Activated naive CD4-positive, alpha-beta T cell treated with Interleukin-2 at 50 U/mL for 16 hours (primary cell): ENCODE data around the gene SLC39A13.

Experiments used
- DNase-seq: peaks from one replicate; pipeline ENCODE4 v3.0.0-alpha.2; 2020

The SLC39A13 gene

DNA sequence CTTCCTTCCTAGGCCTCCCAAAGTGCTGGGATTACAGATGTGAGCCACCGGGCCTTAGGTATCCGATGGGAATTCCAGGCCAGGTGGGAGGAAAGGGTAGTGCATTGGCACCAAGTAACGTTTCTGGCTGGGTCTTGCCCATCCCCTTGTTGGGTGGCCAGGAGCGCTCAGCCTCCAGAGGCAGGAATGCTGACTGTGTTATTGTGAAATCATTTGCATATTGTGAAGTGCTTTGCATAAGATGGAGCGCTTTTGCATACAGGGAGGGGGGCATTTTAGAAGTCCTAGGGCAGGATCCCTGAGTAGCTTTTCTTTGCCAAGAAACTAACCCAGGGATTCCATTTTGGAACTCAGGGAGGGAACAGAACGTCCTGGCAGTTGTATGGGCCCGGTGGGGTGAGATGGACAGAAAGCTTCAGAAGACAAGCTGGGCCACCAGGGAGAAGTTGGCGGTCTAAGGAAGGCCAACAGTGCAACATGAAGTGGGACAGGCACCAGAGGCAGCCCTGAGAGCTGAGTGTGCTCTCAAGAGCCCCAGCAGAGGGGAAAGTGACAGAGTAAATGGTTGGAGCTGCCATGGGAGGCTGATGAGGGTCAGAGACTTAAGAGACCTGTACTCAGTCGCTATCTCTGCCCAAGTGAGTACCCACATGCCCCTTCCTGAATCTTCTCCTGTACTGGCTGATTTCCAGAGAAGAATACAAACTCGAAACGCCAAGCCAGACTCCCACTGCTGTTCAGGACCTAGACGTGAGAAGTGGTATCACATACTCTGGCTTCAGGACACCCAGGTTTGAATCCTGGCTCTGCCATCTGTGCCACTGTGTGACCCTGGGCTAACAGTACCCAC is 1.3 kb upstream of the SLC39A13 start:
- no peak for DNase-seq

DNA sequence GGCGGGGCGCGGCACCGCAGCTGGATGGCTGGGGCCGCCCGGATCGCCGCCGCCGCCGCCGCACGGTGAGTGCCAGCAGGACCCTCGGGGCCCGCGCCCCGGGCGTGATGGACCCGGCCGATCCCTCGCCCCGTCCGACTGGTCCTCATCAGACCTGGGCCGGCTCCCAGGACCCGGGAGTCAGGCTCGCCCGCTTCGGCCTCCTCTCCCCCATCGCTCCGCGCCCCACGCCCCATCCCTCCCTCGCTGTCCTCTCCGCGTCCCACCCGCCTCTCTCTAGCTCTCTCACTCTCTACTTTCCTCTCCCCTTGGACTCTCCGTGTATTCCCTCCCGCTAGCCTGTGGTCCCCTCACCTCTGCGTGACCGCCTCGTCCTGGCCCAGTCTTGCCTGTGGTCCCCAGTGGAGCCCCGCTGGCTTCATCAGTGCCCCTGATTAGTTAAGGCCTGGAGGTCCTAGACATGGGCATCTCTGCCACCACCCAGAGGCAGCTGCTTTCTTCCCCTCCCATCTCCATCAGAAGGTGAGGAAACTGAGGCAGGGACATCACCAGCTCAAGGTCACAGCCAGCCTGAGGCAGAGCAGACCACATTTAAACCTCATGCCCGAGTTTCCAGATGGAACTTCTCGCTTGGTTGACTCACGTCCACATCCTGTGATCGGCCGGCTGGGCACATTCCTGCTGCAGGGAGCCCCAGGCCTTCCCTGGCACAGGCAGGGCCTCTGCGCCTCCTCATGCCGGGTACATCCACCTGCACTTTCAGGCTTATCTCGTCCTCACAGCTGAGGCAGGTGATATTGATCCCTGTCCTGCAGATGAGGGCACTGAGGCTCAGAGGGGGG is 429 bp downstream of the SLC39A13 start:
- DNase-seq: no peak

DNA sequence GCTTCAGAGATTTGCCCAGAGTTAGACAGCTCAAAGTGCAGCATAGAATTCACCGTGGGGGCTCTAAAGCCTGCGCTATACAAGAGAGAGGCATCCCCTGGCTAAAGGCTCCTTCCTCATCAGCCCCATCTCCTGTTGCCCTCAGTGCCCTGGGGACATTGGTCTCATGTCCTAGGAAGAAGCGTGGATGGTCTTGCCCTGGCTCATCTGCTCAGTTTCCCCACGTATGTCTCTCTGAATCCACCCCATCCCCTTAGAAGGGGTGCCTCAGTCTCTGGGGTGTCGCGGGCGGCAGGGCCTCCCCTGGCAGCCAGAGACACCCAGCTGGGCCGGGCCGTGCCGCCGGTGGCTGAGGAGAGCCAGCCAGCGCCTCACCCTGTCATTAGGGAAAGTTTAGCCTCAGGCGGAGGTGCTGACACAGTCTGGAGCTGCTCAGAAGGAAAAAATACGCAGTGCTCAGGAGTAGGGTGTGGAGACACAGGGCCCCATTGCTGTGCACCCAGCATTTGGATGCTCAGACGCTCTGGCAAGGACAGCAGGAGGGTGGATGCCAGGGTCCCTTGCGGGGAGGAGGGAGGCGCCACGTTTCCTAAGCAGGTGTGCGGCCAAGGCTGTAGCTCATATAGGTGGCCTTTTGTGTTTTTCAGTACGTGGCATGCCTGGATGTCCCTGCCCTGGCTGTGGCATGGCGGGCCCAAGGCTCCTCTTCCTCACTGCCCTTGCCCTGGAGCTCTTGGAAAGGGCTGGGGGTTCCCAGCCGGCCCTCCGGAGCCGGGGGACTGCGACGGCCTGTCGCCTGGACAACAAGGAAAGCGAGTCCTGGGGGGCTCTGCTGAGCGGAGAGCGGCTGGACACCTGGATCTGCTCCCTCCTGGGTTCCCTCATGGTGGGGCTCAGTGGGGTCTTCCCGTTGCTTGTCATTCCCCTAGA is 1.3 kb downstream of the SLC39A13 start:
- DNase-seq: no peak

DNA sequence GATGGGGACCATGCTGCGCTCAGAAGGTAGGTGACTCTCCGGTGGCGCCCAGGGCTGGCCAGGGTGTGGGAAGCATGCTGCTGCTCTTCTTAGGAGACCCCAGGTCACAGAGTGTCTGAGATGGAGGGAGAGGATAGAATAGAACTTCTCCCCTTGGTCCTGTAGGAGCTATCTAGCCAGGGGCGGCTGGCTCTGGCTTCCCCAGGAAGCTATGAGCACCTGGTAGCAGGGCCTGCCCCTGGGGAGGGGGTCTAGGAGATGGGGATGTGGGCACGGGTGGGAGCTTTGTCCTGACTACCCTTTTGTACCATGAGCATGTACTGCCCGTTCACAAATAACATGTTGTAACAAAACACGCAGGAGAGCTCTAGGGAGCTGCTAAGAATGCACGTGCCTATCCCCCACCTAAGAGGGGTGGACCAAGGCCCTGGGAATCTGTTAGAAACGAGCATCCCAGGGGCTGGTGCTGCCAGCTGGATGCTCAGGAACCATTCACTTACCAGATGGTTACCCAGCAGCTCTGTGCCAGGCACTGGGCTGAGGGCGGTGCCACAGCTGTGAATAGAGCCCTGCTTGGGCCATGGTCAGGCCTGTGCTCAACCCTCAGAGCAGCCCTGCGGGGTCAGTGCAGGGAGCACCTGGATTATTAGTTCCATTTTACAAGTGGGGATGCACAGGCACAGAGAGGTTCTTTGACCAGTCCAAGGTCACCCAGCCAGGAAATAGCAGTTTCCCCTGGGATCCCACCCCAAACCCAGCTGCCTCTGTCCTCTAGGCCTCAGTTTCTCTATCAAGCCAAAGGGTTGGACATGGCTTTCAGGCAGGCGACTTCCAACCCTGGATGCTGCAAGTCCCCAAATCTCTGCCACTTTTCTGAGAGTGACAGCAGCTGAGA is 2.2 kb downstream of the SLC39A13 start:
- no peak for DNase-seq

DNA sequence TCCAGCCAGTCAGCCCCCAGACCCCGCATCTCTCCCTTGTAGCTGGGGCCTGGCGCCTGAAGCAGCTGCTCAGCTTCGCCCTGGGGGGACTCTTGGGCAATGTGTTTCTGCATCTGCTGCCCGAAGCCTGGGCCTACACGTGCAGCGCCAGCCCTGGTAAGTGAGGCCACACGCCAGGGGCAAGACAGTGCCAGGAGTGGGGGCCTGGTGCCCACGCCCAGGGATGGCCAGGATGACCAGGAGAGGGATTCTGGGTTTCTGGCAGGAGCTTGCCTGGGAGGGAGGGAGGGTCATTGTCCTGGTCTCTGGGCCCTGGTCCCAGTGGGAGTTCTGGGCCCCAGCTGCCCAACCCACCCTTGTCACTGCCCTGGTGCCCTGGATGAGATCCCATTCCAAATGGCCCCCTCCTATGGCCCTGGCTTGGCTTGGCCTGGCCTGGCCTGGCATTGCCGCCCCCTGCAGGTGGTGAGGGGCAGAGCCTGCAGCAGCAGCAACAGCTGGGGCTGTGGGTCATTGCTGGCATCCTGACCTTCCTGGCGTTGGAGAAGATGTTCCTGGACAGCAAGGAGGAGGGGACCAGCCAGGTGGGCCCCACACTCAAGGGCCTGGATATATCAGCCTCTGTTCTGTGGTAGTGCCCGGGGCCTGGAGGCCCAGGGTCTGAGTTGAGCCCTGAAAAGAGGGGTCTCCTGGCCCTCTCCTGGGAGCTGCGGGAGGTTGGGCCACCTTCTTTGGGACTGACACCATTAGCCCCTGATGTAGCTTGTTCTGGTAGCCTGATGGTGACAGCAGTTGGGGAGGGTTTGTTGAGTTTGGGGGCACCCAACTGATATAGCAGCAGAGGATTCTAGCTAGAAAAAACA is 3.7 kb downstream of the SLC39A13 start:
- peak; percentile 67 for DNase-seq

DNA sequence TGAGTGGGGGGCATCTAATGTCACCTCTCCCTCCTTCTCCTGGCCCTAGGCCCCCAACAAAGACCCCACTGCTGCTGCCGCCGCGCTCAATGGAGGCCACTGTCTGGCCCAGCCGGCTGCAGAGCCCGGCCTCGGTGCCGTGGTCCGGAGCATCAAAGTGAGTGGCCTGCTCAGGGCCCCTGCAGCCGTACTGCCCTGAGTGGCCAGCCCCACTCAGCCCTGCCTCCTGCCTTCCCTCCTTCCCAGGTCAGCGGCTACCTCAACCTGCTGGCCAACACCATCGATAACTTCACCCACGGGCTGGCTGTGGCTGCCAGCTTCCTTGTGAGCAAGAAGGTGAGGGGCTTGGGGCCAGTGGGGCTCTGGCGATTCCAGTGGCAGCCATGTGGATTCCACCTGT is 5.0 kb downstream of the SLC39A13 start:
- no peak for DNase-seq

DNA sequence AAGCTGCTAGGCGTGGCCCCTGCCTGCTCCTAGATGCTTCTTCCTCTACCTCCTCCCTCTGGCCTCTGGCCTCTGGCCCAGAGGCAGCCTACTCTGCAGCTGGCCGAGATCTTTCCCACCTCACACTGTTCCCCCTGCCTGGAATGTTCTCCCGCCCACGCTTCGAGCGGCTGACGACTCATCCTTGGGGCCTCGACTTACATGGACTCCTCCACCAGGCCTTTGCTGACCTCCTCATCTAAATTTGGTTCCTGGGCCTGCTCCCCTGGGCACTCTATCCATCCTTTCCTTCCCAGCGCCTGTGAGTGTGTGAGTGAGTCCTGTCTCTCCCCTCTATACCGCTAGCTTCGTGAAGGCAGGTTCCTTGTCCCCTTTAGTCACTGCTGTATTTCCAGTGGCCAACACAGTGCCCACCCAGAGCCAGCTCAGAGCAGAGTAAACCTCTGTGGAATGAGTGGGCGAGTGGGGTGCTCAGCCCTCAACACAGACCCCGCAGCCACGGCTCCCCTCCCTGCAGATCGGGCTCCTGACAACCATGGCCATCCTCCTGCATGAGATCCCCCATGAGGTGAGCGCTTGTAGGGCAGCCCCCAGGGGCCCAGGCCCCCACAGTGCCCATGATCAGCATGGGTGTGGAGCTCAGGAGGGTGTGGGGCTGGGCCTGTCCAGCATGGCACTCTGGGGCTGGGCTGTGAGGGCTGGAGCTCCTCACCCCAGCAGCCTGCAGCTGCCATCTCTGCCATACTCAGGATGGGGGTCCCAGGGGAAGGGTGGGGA is 5.7 kb downstream of the SLC39A13 start:
- no peak for DNase-seq

DNA sequence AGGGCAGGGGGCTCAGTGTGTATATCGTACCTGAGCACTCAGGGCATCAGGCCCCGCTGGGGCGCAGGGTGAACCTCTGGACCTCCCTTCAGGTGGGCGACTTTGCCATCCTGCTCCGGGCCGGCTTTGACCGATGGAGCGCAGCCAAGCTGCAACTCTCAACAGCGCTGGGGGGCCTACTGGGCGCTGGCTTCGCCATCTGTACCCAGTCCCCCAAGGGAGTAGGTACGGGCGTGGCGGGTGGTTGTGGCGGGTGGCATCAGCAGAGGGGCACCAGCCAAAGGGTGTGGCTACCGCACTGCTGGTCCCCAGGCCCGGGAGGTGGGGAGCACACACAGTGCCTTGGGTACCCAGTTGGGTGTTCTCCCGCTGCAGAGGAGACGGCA is 6.3 kb downstream of the SLC39A13 start:
- no peak for DNase-seq

DNA sequence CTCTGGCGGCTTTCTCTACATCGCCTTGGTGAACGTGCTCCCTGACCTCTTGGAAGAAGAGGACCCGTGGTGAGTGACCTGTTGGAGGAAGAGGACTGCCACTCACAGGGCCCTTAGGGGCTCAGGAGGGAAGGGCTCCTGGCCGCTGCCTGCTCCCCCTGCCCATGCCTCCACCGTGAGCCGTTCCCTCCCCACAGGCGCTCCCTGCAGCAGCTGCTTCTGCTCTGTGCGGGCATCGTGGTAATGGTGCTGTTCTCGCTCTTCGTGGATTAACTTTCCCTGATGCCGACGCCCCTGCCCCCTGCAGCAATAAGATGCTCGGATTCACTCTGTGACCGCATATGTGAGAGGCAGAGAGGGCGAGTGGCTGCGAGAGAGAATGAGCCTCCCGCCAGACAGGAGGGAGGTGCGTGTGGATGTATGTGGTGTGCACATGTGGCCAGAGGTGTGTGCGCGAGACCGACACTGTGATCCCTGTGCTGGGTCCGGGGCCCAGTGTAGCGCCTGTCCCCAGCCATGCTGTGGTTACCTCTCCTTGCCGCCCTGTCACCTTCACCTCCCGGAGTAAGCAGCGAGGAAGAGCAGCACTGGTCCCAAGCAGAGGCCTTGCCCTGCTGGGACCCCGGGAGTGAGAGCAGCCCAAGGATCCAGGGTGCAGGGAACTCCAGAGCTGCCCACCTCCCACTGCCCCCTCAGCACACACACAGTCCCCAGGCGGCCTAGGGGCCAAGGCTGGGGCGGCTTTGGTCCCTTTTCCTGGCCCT is 6.9 kb downstream of the SLC39A13 start:
- no peak for DNase-seq

DNA sequence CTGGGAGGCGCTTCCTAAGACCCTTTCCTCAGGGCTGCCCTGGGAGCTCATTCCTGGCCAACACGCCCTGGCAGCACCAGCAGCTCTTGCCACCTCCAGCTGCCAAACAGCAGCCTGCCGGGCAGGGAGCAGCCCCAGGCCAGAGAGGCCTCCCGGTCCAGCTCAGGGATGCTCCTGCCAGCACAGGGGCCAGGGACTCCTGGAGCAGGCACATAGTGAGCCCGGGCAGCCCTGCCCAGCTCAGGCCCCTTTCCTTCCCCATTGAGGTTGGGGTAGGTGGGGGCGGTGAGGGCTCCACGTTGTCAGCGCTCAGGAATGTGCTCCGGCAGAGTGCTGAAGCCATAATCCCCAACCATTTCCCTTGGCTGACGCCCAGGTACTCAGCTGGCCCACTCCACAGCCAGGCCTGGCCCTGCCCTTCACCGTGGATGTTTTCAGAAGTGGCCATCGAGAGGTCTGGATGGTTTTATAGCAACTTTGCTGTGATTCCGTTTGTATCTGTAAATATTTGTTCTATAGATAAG is 7.6 kb downstream of the SLC39A13 start:
- DNase-seq: no peak

DNA sequence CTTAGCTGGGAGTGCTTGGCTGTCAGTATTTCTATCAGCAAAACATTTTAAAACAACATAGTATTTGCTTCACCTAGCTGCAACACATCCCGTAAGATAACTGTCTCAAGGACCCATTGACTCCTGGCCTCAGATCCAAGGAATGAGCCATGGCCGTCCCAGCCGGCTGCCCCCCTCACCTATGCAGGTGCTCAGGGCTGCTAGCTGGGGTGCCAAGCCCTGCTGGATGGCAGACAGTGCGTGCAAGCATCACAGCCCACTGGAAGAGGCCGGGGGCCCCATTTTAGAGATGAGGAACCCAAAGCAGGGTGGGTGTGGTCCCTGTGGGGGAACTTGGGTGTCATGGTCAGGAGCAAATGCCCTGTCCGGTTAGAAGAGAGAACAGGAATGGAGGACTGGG is 9.3 kb downstream of the SLC39A13 start:
- no peak for DNase-seq

DNA sequence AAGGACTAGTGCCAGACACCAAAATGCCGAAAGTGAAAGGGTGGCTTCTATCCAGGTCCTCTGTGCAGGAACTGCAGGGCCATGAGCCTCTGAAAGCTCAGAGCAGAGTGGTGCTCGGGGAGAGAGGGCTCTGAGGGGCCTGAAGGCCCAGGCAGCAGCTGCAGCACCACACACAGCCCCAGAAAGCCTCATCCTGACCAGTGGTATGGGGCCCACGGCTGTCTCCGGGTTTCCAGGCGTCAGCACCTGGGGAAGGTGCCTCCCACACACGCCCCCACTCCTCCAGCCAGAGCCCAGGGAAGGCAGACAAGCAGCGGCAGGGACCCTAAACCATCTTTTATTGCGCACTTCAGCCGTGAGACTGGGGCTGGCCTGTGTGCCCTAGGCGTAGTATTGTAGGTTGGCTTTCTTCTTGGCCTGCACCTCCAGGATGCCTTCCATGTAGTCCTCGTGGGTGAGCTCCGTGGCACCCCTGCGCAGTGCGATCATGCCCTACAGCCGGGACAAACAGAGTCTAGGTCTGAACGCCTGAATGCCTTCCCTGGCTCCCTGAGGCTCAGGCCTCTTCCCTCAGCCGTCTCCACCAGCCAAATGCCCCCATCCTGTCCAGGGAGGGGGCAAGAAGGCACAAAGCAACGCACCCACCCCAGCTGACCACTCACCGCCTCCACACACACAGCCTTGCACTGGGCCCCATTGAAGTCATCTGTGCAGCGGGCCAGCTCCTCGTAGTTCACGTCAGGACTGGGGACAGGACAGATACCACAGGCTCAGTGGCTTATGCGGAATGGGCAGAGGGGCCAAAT is 10.3 kb downstream of the SLC39A13 start:
- no peak for DNase-seq

DNA sequence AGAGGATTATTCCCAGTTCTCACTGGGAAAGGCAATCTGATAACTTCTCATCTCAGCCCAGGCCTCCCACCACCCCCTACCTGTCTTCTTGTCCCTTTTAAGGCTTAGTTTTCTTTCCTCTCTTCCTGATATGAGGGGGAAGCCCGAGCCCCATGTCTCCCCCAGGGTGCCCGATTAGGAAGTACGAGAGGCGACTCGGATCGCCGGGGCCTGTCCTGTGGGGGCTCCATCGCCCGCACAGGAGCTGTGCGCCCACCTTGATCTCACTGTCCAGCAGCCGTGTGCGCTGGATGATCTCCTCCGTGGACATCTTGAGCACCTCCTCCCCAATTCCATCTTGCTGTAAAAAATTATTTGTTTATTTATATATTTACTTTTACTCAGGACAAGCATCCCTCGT is 17.2 kb downstream of the SLC39A13 start:
- no peak for DNase-seq

DNA sequence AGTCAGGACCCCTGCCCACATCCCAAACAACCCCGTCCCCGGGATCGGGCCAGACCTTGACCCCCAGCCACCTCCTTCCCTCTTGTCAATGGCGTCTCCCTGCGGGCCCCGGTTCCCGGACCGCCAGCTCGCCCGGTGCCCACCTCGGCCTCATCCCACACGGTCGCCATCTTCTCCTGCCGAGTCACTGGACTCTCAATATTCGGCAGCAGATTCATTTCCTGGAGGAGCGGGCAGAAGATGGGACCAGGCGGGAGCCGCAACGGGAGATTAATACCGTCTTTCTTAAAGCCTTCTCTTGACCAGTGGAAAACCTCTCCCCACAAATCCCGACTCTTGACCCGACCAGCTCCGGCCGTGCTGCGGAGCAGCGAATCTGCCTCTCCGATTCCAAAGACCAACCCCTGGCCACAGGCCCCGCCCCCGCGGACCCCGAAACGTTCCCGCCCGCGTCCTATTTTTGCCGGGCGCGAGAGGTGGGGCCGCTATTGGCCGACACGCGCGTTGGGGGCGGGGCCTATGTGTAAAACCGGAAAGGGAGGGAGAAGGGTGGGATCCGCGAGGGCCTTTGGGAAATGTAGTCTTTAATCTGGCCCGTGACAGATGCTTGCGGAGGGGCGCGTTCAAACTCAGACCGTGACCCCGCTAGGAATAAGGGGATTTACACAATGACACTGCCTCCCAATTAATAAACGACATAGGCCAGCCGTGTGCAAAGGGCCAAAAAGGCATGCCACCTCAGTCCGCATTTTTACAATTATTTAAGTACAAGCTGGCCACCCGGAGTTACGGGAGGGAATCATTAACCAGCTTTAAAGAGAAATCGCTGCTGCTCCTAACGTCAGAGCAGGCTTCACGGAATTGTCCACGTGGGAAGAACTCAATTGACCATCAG is 17.9 kb downstream of the SLC39A13 start, which contains the start of gene PSMC3:
Gene PSMC3, minus strand, starts transcription at position 378 of the 895 bp plus-strand sequence. Its CDS starts 160 bp downstream, at position 218.
- DNase-seq: peak; percentile 99

DNA sequence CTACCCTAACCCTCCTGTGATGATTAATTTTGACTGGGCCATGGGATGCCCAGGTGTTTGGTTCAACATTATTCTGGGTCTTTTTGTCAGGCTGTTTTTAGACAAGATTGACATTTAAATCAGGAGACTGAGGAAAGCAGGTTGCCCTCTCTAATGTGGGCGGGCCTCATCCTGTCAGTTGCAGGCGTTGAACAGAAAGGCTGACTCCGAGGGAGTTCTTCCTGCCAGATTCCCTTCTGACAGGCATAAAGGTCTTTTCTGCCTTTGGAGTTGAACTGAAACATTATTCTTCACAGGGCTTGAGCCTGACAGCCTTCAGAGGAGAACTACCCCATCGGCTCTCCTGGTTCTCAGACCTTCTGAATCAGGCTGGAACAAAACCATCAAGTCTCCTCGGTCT is 22.1 kb downstream of the SLC39A13 start:
- no peak for DNase-seq

DNA sequence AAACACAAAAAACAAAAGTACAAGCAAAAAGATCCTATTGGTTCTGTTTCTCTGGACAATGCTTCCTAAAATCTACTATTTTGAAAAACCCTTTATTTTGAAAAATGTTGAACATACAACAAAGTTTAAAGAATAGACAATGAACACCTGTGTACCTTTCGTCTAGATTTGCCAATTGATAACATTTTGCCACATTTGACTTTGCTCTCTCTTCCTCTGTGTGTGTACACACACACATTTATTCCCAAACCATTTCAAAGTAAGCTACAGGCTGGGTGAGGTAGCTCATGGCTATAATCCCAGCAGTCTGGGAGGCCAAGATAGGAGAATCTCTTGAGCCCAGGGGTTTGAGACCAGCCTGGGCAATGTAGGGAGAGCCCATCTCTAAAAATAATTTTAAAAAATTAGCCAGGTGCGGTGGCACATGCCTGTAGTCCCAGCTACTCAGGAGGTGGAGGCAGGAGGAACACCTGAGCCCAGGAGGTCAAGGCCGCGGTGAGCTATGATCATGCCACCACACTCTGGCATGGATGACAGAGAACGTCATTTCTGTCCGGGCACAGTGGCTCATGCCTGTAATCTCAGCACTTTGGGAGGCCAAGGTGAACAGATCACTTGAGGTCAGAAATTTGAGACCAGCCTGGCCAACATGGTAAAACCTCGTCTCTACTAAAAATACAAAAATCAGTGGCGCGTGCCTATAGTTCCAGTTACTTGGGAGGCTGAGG is 23.1 kb downstream of the SLC39A13 start:
- DNase-seq: no peak
